H1 (cell line): ENCODE measurements around the gene MAF. TPM values are rescaled to one million over a fixed set of nuclear protein-coding genes. Genes with fewer than 3 reads are reported as not detected.

Experiments used
- CTCF ChIA-PET: fragments of 300-600 bp; sonication (Branson Sonifier 250); formaldehyde crosslinking; loops from one replicate; lab custom pipeline; 2021; ENCODE audit not compliant: partially characterized antibody; lab: Charles Lee
- POLR2A ChIA-PET: fragments of 300-600 bp; sonication (Branson Sonifier 250); formaldehyde crosslinking; loops from one replicate; lab custom pipeline; 2021; ENCODE audit warnings: inconsistent platforms; ENCODE audit not compliant: partially characterized antibody; lab: Charles Lee
- DNase-seq, 2 experiments: peaks; one replicate each; pipeline versions ENCODE4 v3.0.0 to v3.0.0-alpha.2; 2010 to 2022; ENCODE audit warnings: low spot score in 2 of 2, low read depth in 1 of 2, mixed read lengths in 1 of 2
- FAIRE-seq: peaks from 2 replicates; lab custom pipeline; 2011; peaks lifted over from hg19 to GRCh38; lab: Jason Lieb, UNC
- H2AFZ ChIP-seq: 2 replicates; pipeline ENCODE4 v1.8.1; 2012; ENCODE audit warnings: low read length, inconsistent platforms
- H2AK5ac ChIP-seq: 2 replicates; pipeline ENCODE4 v1.6.1; 2013; ENCODE audit warnings: low read depth, low read length
- H2BK120ac ChIP-seq: replicated peaks from 2 replicates; pipeline ENCODE3; 2013; ENCODE audit warnings: low read depth, low read length, inconsistent platforms
- H2BK12ac ChIP-seq: 2 replicates; pipeline ENCODE4 v1.6.1; 2013; ENCODE audit warnings: low read depth, low read length
- H2BK15ac ChIP-seq: 2 replicates; pipeline ENCODE4 v1.6.1; 2013; ENCODE audit warnings: low read length
- H2BK20ac ChIP-seq: 2 replicates; pipeline ENCODE4 v1.6.1; 2013; ENCODE audit warnings: low read length
- H2BK5ac ChIP-seq: 2 replicates; pipeline ENCODE4 v1.6.1; 2013; ENCODE audit warnings: low read depth, low read length
- H3K14ac ChIP-seq: 2 replicates; pipeline ENCODE4 v1.6.1; 2013; ENCODE audit warnings: inconsistent platforms; ENCODE audit not compliant: insufficient read length
- H3K18ac ChIP-seq: 2 replicates; pipeline ENCODE4 v1.6.1; 2013; ENCODE audit warnings: low read length; ENCODE audit errors: extremely low read depth
- H3K23ac ChIP-seq: 2 replicates; pipeline ENCODE4 v1.6.1; 2013; ENCODE audit warnings: inconsistent platforms; ENCODE audit not compliant: insufficient read length
- H3K23me2 ChIP-seq: 2 replicates; pipeline ENCODE4 v1.6.1; 2013; ENCODE audit warnings: low read depth, low read length
- H3K27ac ChIP-seq: 2 replicates; pipeline ENCODE4 v1.6.1; 2011; ENCODE audit warnings: low read depth, low read length, inconsistent platforms
- H3K27me3 ChIP-seq, 4 experiments: replicated peaks in 1 of 4; 1 replicate in 1 of 4; 2 replicates in 3 of 4; pipeline versions ENCODE4 v1.6.1 to v1.8.1; 2011 to 2013; ENCODE audit warnings: low read length in 3 of 4, mild to moderate bottlenecking in 3 of 4, inconsistent platforms in 2 of 4, mixed read lengths in 2 of 4, moderate library complexity in 1 of 4; ENCODE audit not compliant: control insufficient read depth in 3 of 4, insufficient read depth in 3 of 4; ENCODE audit errors: extremely low read depth in 1 of 4
- H3K36me3 ChIP-seq, 4 experiments: 2 replicates each; pipeline versions ENCODE4 v1.6.1 to v1.8.1; 2011 to 2013; ENCODE audit warnings: mild to moderate bottlenecking in 4 of 4, low read length in 3 of 4, moderate library complexity in 2 of 4, control low read depth in 1 of 4, inconsistent platforms in 1 of 4; ENCODE audit not compliant: insufficient read depth in 4 of 4, control insufficient read depth in 2 of 4
- H3K4ac ChIP-seq: replicated peaks from 2 replicates; pipeline ENCODE3; 2013; ENCODE audit warnings: low read length, low read depth, mixed read lengths, inconsistent platforms; ENCODE audit not compliant: insufficient read length
- H3K4me1 ChIP-seq, 4 experiments: replicated peaks in 1 of 4; 1 replicate in 1 of 4; 2 replicates in 3 of 4; pipeline versions ENCODE4 v1.6.1 to v1.8.1; 2011 to 2013; ENCODE audit warnings: low read length in 3 of 4, inconsistent platforms in 2 of 4, mixed read lengths in 1 of 4; ENCODE audit not compliant: insufficient read depth in 4 of 4, control insufficient read depth in 3 of 4
- H3K4me2 ChIP-seq, 2 experiments: 2 replicates each; pipeline versions ENCODE4 v1.6.1 to v1.8.1; 2011 to 2013; ENCODE audit warnings: low read depth in 2 of 2, low read length in 2 of 2, control low read depth in 1 of 2, inconsistent platforms in 1 of 2, mild to moderate bottlenecking in 1 of 2; ENCODE audit not compliant: insufficient read depth in 1 of 2
- H3K4me3 ChIP-seq, 4 experiments: fragments of 200-600, 300-600 bp in 1 of 4; sonication (generic), shearing (Covaris generic), sonication (Bioruptor Twin) in 1 of 4; 2 replicates each; pipeline versions ENCODE4 v1.5.1 to v1.8.1; 2011 to 2016; ENCODE audit warnings: low read length in 4 of 4, low read depth in 3 of 4, control low read depth in 2 of 4, inconsistent platforms in 2 of 4, mild to moderate bottlenecking in 2 of 4, mixed read lengths in 1 of 4, moderate library complexity in 1 of 4; ENCODE audit not compliant: insufficient read depth in 2 of 4; ENCODE audit errors: extremely low read depth in 1 of 4
- H3K56ac ChIP-seq: replicated peaks from 2 replicates; pipeline ENCODE3; 2013; ENCODE audit warnings: low read depth, mild to moderate bottlenecking, mixed read lengths, low read length, inconsistent platforms; ENCODE audit not compliant: insufficient read length
- H3K79me1 ChIP-seq: 2 replicates; pipeline ENCODE4 v1.6.1; 2013; ENCODE audit warnings: low read depth, low read length, control low read depth
- H3K79me2 ChIP-seq, 2 experiments: 2 replicates each; pipeline versions ENCODE4 v1.6.1 to v1.8.1; 2012 to 2013; ENCODE audit warnings: low read length in 2 of 2, mild to moderate bottlenecking in 2 of 2, inconsistent platforms in 1 of 2; ENCODE audit not compliant: insufficient read depth in 2 of 2, control insufficient read depth in 1 of 2
- H3K9ac ChIP-seq, 4 experiments: replicated peaks in 1 of 4; 1 replicate in 1 of 4; 2 replicates in 3 of 4; pipeline versions ENCODE4 v1.6.1 to v1.8.1; 2011 to 2013; ENCODE audit warnings: low read depth in 3 of 4, low read length in 3 of 4, control low read depth in 2 of 4, mild to moderate bottlenecking in 2 of 4, moderate library complexity in 2 of 4, inconsistent platforms in 1 of 4; ENCODE audit errors: extremely low read depth in 1 of 4
- H3K9me3 ChIP-seq, 2 experiments: 2 replicates each; pipeline versions ENCODE4 v1.6.1 to v1.8.1; 2012 to 2013; ENCODE audit warnings: mild to moderate bottlenecking in 2 of 2, moderate library complexity in 2 of 2, control low read depth in 1 of 2, inconsistent platforms in 1 of 2, low read depth in 1 of 2, low read length in 1 of 2, mixed read lengths in 1 of 2; ENCODE audit not compliant: insufficient read depth in 2 of 2
- H4K20me1 ChIP-seq, 2 experiments: replicated peaks in 1 of 2; 2 replicates each; pipeline versions ENCODE3 to v1.8.1; 2011 to 2013; ENCODE audit warnings: inconsistent platforms in 2 of 2, low read length in 2 of 2, mild to moderate bottlenecking in 1 of 2; ENCODE audit not compliant: insufficient read depth in 2 of 2, control insufficient read depth in 1 of 2
- H4K5ac ChIP-seq: 2 replicates; pipeline ENCODE4 v1.6.1; 2013; ENCODE audit warnings: low read length, low read depth, mixed read lengths, inconsistent platforms; ENCODE audit not compliant: insufficient read length
- H4K8ac ChIP-seq: 2 replicates; pipeline ENCODE4 v1.8.0; 2013; ENCODE audit warnings: mild to moderate bottlenecking, moderate library complexity, low read length, inconsistent platforms; ENCODE audit not compliant: insufficient read depth; ENCODE audit errors: extremely low read depth
- H4K91ac ChIP-seq: replicated peaks from 2 replicates; pipeline ENCODE3; 2013; ENCODE audit warnings: low read length, mixed read lengths, inconsistent platforms; ENCODE audit not compliant: insufficient read length
- TAF7 ChIP-seq: optimal IDR thresholded peaks from 2 replicates; pipeline ENCODE3; 2011; ENCODE audit warnings: low read depth, mild to moderate bottlenecking, inconsistent platforms, low read length, moderate library complexity, borderline replicate concordance
- polyA plus RNA-seq, 7 experiments: library from polyadenylated mRNA; depleted of rRNA in 3 of 7; stranded (reverse) in 5 of 7; unstranded in 2 of 7; fragments of >200 nt in 5 of 7; fragments of 200-250 nt in 2 of 7; gene quantifications; 1 replicate in 5 of 7; 2 replicates in 1 of 7; 4 replicates in 1 of 7; pipeline versions ENCODE4 v1.2.1 to v1.2.3, GENCODE V29; 2011 to 2013; ENCODE audit warnings: missing spikeins in 2 of 7, mixed read lengths in 2 of 7
- total RNA-seq: library from RNA; stranded (reverse); fragmentation: NEBNext Ultra II Directional; extraction: Animal tissue kit (Norgen Biotek cat#: 25700); gene quantifications from 2 replicates; pipeline ENCODE4 v1.2.1, GENCODE V29; 2021

The MAF gene
- total and polyA plus RNA-seq, 2 of the 8 experiments (the other 6 are each of a cell fraction or from before 2014, with no cell fraction given) = 1.3 to 2.7 TPM

DNA sequence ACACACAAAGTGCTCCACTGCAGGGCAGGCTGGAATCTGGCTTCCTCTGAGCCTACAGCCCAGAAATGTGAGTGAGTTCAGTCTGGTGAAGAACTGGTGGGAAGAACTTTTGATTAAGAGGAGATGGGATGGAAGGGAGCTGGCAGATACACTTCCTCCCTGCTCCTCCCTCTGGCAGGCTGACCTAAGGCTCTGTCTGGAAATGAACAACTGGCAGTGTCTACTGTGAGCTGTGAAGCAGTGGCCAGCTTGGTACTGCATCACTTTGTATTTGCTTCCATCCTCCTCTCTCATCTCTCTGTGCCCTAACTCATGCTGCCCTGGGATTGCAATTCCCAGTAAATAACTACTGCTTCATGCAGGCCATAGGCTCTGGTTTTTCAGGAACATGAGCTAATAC lies 45.6 kb downstream of the MAF start:
- no peak overlapping the region for H3K23ac ChIP-seq
- POLR2A ChIA-PET = no interaction called here
- H2AFZ ChIP-seq = no peak overlapping the region
- H2AK5ac ChIP-seq = no peak overlapping the region
- no peak overlapping the region for H3K56ac ChIP-seq
- H2BK20ac ChIP-seq = no peak overlapping the region
- H3K79me2 ChIP-seq = no peaks in the 10 kb centered on the region
- FAIRE-seq = no peak
- H3K4me1 ChIP-seq = peaks cover 0 to 5% (median 0%) of the 10 kb centered on the region in 4 experiments; a peak in 1 of 7 replicates
- no peak for DNase-seq
- H3K36me3 ChIP-seq = no peaks in the 10 kb centered on the region
- no peaks in the 10 kb centered on the region for H3K23me2 ChIP-seq
- no peaks in the 10 kb centered on the region for H3K79me1 ChIP-seq
- no peaks in the 10 kb centered on the region for H3K9me3 ChIP-seq
- H3K4me3 ChIP-seq = no peak overlapping the region
- no peak overlapping the region for H3K9ac ChIP-seq
- H3K27me3 ChIP-seq = no peaks in the 10 kb centered on the region
- H3K14ac ChIP-seq = no peak overlapping the region
- H2BK120ac ChIP-seq = no peak overlapping the region
- H4K91ac ChIP-seq = no peak overlapping the region
- no peaks in the 10 kb centered on the region for H4K20me1 ChIP-seq
- CTCF ChIA-PET = interaction anchor here (1.0 kb wide), 1 partner anchor 24 kb away, joined by 3 read pairs; no protein-coding TSS in a partner anchor
- H3K4me2 ChIP-seq = no peak overlapping the region
- H3K4ac ChIP-seq = no peak overlapping the region
- no peak overlapping the region for H2BK12ac ChIP-seq
- no peak overlapping the region for H3K27ac ChIP-seq
- no peak overlapping the region for H3K18ac ChIP-seq
- no peak overlapping the region for H4K5ac ChIP-seq
- H2BK15ac ChIP-seq = no peak overlapping the region
- H2BK5ac ChIP-seq = no peak overlapping the region
- H4K8ac ChIP-seq = no peak overlapping the region
- no peak for TF ChIP-seq TAF7
